HFF-Myc (cell line): Measurements from ENCODE around the gene XRCC3.

Source experiments
- DNase-seq: peaks from one replicate; pipeline ENCODE4 v3.0.0-alpha.2; 2011; ENCODE audit warnings: low read depth; ENCODE audit errors: extremely low read depth
- H3K4me3 ChIP-seq: replicated peaks from 2 replicates; pipeline ENCODE4 v1.5.1; 2011; ENCODE audit warnings: low read depth, mild to moderate bottlenecking, control low read depth, low read length
- TF ChIP-seq, protein P1 (sequence below): IDR thresholded peaks from 2 replicates; pipeline ENCODE4 v1.5.1; 2012; ENCODE audit warnings: mild to moderate bottlenecking, low read depth, low read length, control low read depth; ENCODE audit errors: missing control alignments

The XRCC3 gene

GRCh38 chr14:103700753-103701490 is 14.3 kb downstream of the XRCC3 start:
- no peak for DNase-seq
- TF ChIP-seq, protein P1, sequence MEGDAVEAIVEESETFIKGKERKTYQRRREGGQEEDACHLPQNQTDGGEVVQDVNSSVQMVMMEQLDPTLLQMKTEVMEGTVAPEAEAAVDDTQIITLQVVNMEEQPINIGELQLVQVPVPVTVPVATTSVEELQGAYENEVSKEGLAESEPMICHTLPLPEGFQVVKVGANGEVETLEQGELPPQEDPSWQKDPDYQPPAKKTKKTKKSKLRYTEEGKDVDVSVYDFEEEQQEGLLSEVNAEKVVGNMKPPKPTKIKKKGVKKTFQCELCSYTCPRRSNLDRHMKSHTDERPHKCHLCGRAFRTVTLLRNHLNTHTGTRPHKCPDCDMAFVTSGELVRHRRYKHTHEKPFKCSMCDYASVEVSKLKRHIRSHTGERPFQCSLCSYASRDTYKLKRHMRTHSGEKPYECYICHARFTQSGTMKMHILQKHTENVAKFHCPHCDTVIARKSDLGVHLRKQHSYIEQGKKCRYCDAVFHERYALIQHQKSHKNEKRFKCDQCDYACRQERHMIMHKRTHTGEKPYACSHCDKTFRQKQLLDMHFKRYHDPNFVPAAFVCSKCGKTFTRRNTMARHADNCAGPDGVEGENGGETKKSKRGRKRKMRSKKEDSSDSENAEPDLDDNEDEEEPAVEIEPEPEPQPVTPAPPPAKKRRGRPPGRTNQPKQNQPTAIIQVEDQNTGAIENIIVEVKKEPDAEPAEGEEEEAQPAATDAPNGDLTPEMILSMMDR, result no peak
- no peak overlapping the region for H3K4me3 ChIP-seq

GRCh38 chr14:103699901-103700752 is 15.1 kb downstream of the XRCC3 start:
- TF ChIP-seq, protein P1, result no peak
- no peak overlapping the region for H3K4me3 ChIP-seq
- DNase-seq, result no peak

- TF ChIP-seq, protein P1, result no peak
- H3K4me3 ChIP-seq, result no peak overlapping the region
- no peak for DNase-seq
Observed at GRCh38 chr14:103699261-103699661, 16.0 kb downstream of the XRCC3 start.

DNA sequence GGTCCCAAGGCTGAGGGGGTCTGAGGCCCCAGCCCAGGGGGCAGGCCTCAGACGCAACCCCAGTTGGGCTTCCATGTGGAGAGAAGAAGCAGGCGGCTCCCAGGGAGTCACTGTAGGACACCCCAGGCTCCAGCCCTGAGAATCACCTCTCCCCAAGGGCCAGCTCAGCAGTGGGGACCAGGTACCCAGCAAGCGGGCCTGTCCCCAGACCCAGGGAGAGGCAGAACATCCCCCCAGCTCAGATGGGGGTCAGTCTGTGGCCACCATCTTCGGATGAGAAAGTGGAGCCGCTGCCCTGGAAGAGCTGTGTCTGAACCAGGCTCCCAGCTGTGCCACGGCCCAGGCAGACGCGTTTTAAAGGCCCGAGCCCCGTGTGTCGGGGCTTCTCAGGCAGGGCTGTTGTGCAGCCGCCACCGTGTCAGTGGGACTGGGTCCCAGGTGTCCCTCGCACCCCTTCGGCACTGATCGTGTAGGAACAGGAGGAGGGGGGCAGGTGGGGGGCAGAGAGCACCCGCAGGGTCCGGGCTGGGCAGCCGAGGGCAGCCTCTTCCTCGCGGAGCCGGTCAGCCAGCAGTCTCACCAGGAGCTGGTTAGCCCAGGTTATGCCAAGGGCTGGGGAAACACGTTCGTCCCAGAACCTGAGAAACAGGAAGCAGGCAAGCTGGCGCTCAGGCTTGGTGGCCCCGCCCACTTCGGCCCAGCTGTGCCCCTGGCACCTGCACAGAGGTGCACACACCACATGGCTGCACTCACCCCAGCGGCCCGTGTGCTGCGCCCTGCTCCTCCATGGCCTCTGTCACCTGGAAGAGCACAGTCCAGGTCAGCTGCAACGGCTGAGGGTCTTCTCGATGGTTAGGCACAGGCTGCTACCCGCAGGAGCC is 16.6 kb downstream of the XRCC3 start:
- DNase-seq, result no peak
- no peak overlapping the region for H3K4me3 ChIP-seq
- TF ChIP-seq, protein P1, result no peak

GRCh38 chr14:103697603-103698379 is 17.5 kb downstream of the XRCC3 start:
- TF ChIP-seq, protein P1, result no peak
- no peak for DNase-seq
- H3K4me3 ChIP-seq, result no peak overlapping the region

DNA sequence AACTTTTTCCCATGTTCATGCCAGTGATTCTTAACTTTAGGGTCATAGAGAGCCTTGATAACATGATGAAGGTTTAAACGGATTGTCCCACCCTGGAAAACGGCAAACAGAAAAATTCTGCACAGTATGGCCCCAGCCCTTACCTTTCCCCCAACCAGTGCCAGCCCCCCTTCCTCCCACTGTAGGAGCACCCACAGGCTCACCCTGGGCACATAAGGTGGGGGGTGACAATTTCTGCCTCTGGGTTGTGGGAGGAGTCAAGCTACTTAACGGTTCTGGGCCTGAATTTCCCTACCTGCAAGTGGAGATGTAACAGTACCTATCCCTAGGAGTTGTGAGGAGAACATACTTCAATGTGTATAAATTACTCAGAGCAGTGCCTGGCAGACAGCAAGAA is 18.0 kb downstream of the XRCC3 start:
- TF ChIP-seq, protein P1, result no peak
- H3K4me3 ChIP-seq, result no peak overlapping the region
- DNase-seq, result no peak
